ENCODE results near the gene PMEPA1.

Gene PMEPA1

GRCh38 chr20:57603120-57603519 is 106.7 kb downstream of the PMEPA1 start:
- no peak for DNase-seq

- DNase-seq, result no peak
Measured at GRCh38 chr20:57601737-57602136, 108.1 kb downstream of the PMEPA1 start.

DNA sequence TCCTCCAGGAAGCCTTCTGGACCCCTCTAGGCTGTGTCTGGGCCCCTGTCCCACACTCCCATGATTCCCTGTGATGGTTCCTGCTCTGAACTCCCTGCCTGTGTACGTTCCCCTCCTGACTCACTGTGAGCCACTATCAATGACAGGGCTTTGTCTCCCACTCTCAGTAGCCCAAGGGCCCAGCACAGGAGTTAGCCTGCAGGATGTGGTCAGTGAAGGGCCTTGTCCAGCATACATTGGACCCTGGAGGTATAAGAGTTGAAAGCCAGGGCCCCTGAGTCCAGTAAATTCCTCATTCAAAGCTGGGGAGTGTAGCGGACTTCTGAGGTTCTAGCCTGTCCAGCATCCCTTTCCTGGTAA is 108.6 kb downstream of the PMEPA1 start:
- no peak for DNase-seq

DNA sequence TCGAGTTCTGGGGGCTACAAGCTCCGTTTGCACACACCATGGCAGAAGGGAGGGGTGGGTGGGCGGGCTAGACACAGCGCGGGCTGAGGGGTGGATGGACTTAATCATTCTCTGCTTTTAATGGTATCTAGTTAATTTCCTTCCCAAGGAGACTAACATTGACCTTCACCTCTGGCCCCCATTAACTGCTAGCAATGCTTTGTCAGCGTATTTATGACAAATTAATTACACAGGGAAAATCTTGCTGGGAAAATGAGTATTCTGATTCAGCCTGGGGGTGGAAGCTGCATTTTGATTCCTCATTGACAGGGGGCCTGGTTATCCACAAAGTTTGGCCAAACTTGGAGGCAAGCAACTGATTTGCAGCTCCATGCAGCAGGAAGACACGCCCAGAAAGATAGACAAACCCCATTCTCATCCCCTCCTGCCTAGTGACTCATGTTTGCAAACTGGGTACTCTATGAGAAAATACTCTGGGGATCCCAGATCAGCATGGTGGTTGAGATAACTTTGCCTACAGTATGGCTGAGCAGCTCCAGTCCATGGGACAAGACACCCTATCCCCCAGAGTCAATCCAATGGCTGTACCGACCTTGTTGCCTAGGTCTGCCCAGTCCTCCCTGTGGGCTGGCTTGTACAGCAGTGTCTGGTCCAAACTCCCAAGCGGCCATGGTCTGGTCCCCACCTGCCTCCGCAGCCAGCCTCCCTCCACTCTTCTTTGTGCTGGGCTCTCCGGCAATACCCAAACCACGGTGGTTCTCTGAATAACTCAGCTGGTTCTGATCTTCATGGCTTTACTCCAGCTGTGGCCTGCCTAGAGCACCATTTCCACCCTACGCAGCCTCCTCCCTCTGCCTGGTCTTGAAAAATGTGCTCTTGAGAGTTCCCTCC is 109.2 kb downstream of the PMEPA1 start:
- no peak for DNase-seq

DNA sequence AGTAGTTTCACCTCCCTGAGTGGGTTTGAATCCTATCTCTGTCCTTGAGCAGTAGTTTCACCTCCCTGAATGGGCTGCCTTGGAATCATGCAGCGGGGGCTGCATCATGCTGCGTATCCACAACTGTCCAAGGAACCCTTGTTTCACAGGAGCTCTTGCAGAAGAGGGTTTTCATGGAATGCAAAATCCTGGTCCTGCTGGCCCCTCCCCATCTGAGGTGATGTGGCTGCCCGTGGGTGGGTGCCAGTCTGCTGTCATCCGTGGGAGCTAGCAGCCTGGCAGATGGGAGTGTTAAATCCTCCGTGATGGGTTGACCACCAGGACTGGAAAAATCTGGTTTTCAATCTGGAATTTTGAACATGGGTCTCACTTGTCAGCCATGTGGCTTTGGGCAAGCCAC is 111.3 kb downstream of the PMEPA1 start:
- DNase-seq, result no peak

Data from amniotic stem cell (primary cell).